Measurements from ENCODE around the gene PANK4.

GRCh38 chr1:2459757-2460156, 66.6 kb downstream of the PANK4 start:
- TF ChIP-seq POLR2A (conservative IDR thresholded peaks at IDR 0.05) (no peak), SRSF9 (IDR thresholded peaks at IDR 0.05; ENCODE audit: borderline replicate concordance, low read depth, low read length) (no peak), NFRKB (IDR thresholded peaks at IDR 0.05; ENCODE audit: low read depth) (no peak), POLR2AphosphoS5 (IDR thresholded peaks at IDR 0.05; ENCODE audit: control insufficient read depth, insufficient read depth, low read depth, low read length) (no peak), IRF9 (tag; IDR thresholded peaks at IDR 0.05) (no peak)
